ENCODE measurements around the gene SPG11. TPM values are rescaled to one million over a fixed set of nuclear protein-coding genes. Genes with fewer than 3 reads are reported as not detected.
A peak's percentile ranks its signal among the peaks of the same experiment; 100 is the strongest.

SPG11 gene
- total and polyA plus RNA-seq, 2 donors (not counting 1 experiment from before 2014, with no cell fraction given) = 134 to 219 TPM

DNA sequence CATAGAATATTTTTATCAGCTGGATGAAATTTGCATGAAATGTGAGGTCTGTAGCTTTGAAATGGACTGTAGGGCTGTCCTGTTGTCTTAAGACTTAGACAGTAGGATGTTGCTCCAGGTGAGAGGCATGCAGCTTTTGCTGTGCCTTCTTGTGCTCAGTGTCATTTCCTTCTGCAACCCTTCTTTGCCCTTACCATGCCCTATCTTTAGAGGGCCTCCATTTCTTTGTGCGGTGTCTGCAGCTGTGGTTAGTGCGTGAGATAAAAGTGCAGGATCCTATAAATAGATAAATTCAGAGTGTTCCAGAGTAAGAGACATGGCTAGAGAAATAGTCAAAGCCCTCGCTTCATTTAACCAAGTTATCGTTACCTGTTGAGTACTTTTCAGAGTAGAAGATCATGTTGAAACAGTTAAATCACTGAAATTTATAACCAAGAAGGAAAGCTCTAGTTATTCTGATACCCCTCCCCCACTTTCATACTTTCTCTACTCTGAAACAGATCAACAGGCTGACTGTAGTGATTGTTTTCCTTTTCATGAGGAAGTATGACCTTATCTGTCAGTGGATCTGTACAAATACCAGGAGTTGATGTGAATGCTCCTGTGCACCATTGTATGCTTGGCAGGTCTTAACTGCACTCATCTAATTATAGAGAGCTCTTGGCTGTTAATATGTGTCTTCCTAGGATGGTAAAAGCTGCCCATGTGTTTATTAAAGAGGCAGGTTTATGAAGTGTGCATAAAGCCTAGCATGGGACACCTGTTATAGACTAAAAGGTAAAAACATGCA is 108.3 kb downstream of the SPG11 start:
- Histone ChIP-seq H3K79me2 (ENCODE audit: control insufficient read depth, insufficient read depth, low read length) (peaks cover 29% of the 10 kb centered on the region), H3K4me1 (ENCODE audit: control insufficient read depth in 2 of 2, insufficient read depth in 2 of 2, low read length in 2 of 2) (peaks cover 9 to 11% of the 10 kb centered on the region in 2 donors), H3K4me2 (replicated peaks; ENCODE audit: low read depth, low read length, poor library complexity, severe bottlenecking) (no peak overlapping the region), H3K4me3 (ENCODE audit: control extremely low read depth in 1 of 5, extremely low read depth in 1 of 5, insufficient read depth in 1 of 5, low read depth in 2 of 5, low read length in 4 of 5) (no peak overlapping the region), H3K27me3 (replicated peaks in 1 of 4; ENCODE audit: control extremely low read depth in 1 of 4, control insufficient read depth in 3 of 4, insufficient read depth in 4 of 4, low read length in 3 of 4) (no peaks in the 10 kb centered on the region), H2AFZ (ENCODE audit: insufficient read depth, low read depth, low read length, poor library complexity, severe bottlenecking) (no peak overlapping the region), H3K9me3 (ENCODE audit: control extremely low read depth in 1 of 3, control insufficient read depth in 2 of 3, insufficient read depth in 1 of 3, low read length in 2 of 3) (no peaks in the 10 kb centered on the region), H4K20me1 (ENCODE audit: control insufficient read depth, insufficient read depth, low read length, poor library complexity, severe bottlenecking) (peaks cover 2% of the 10 kb centered on the region), H3K27ac (ENCODE audit: low read length in 2 of 2) (no peak overlapping the region), H3K9ac (ENCODE audit: low read length) (no peak overlapping the region), H3K36me3 (replicated peaks in 1 of 2; ENCODE audit: control extremely low read depth in 1 of 2, control insufficient read depth in 1 of 2, extremely low read depth in 1 of 2, insufficient read depth in 2 of 2, low read length in 1 of 2) (peaks cover 20 to 76% of the 10 kb centered on the region in 2 experiments)
- ChIA-PET POLR2A (no interaction called here), CTCF (interaction anchor here (1.5 kb wide), 1 partner anchor 9 kb away, joined by 6 read pairs; no protein-coding TSS in a partner anchor)
- Mint-ChIP-seq H3K27me3 (no peaks in the 10 kb centered on the region), H3K27ac (no peak overlapping the region), H3K4me3 (no peak overlapping the region), H3K9me3 (ENCODE audit: insufficient read depth) (no peaks in the 10 kb centered on the region), H3K4me1 (peaks cover 10% of the 10 kb centered on the region)
- ATAC-seq (ENCODE audit: low read depth) = no peak
- intact Hi-C loops (cut with micrococcal nuclease) = no loop called here
- WGBS (ENCODE audit: insufficient coverage) = no CpG with 5 or more reads among the region's 4 CpGs
- no peak for TF ChIP-seq EZH2 (IDR thresholded peaks at IDR 0.05; ENCODE audit: borderline replicate concordance, insufficient read depth, low read depth, low read length, poor library complexity, severe bottlenecking)
- TF ChIP-seq, protein P1, sequence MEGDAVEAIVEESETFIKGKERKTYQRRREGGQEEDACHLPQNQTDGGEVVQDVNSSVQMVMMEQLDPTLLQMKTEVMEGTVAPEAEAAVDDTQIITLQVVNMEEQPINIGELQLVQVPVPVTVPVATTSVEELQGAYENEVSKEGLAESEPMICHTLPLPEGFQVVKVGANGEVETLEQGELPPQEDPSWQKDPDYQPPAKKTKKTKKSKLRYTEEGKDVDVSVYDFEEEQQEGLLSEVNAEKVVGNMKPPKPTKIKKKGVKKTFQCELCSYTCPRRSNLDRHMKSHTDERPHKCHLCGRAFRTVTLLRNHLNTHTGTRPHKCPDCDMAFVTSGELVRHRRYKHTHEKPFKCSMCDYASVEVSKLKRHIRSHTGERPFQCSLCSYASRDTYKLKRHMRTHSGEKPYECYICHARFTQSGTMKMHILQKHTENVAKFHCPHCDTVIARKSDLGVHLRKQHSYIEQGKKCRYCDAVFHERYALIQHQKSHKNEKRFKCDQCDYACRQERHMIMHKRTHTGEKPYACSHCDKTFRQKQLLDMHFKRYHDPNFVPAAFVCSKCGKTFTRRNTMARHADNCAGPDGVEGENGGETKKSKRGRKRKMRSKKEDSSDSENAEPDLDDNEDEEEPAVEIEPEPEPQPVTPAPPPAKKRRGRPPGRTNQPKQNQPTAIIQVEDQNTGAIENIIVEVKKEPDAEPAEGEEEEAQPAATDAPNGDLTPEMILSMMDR (IDR thresholded peaks at IDR 0.05) = no peak
- no peak for DNase-seq

DNA sequence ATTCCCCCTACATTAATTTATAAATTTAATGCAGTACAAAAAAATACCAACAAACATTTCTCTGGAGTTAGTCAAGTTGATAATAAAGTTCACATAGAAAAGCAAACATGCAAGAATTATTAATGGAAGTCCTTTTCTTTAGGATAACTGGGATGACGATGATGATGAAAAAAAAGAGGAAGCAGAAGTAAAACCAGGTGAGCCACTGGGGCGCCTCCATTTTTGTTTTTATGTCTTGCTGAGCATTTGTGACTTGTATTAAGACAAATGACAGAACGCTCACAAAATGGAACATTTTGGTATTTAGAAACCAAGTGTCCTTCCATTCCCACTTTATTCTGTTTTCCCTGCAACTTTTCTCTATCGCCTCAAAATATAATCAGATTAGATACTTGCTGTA is 112.7 kb downstream of the SPG11 start:
- Histone ChIP-seq H3K4me2 (replicated peaks; ENCODE audit: low read depth, low read length, poor library complexity, severe bottlenecking) (peak overlapping the region; percentile 17), H3K36me3 (replicated peaks in 1 of 2; ENCODE audit: control extremely low read depth in 1 of 2, control insufficient read depth in 1 of 2, extremely low read depth in 1 of 2, insufficient read depth in 2 of 2, low read length in 1 of 2) (peaks cover 12 to 51% of the 10 kb centered on the region in 2 experiments), H3K9ac (ENCODE audit: low read length) (no peak overlapping the region), H4K20me1 (ENCODE audit: control insufficient read depth, insufficient read depth, low read length, poor library complexity, severe bottlenecking) (peaks cover 29% of the 10 kb centered on the region), H3K4me1 (ENCODE audit: control insufficient read depth in 2 of 2, insufficient read depth in 2 of 2, low read length in 2 of 2) (peaks cover 9 to 12% of the 10 kb centered on the region in 2 donors), H3K27me3 (replicated peaks in 1 of 4; ENCODE audit: control extremely low read depth in 1 of 4, control insufficient read depth in 3 of 4, insufficient read depth in 4 of 4, low read length in 3 of 4) (no peaks in the 10 kb centered on the region), H3K79me2 (ENCODE audit: control insufficient read depth, insufficient read depth, low read length) (peaks cover 55% of the 10 kb centered on the region), H3K27ac (ENCODE audit: low read length in 2 of 2) (peak overlapping the region in 1 of 2 donors; percentile 65), H3K9me3 (ENCODE audit: control extremely low read depth in 1 of 3, control insufficient read depth in 2 of 3, insufficient read depth in 1 of 3, low read length in 2 of 3) (no peaks in the 10 kb centered on the region), H3K4me3 (ENCODE audit: control extremely low read depth in 1 of 5, extremely low read depth in 1 of 5, insufficient read depth in 1 of 5, low read depth in 2 of 5, low read length in 4 of 5) (no peak overlapping the region), H2AFZ (ENCODE audit: insufficient read depth, low read depth, low read length, poor library complexity, severe bottlenecking) (no peak overlapping the region)
- ChIA-PET POLR2A (no interaction called here), CTCF (interaction anchor here (0.9 kb wide), 1 partner anchor 13 kb away, joined by 4 read pairs; the partner anchor contains the start of gene EIF3J)
- Mint-ChIP-seq H3K4me3 (peak overlapping the region; percentile 39), H3K27ac (peak overlapping the region; percentile 23), H3K27me3 (no peaks in the 10 kb centered on the region), H3K9me3 (ENCODE audit: insufficient read depth) (no peaks in the 10 kb centered on the region), H3K4me1 (peaks cover 23% of the 10 kb centered on the region)
- peak; percentile 52 for DNase-seq
- WGBS (ENCODE audit: insufficient coverage) = no CpG with 5 or more reads among the region's 4 CpGs
- ATAC-seq (ENCODE audit: low read depth) = peak; percentile 24
- TF ChIP-seq, protein P1 (IDR thresholded peaks at IDR 0.05) = no peak
- TF ChIP-seq EZH2 (IDR thresholded peaks at IDR 0.05; ENCODE audit: borderline replicate concordance, insufficient read depth, low read depth, low read length, poor library complexity, severe bottlenecking) = no peak
- intact Hi-C loops (cut with micrococcal nuclease) = loop anchor here (2.0 kb wide), 1 partner anchor 14 kb away; the partner anchor contains the start of gene EIF3J
